Activated CD4-positive, alpha-beta T cell treated with anti-CD3 and anti-CD28 coated beads, Interleukin-2, Interleukin-6, amounts not matched to agents 100 ng/mL and 50 ng/mL, durations not matched to agents 16 hours and 8 hours (primary cell): ENCODE measurements around the gene MAST4.
"Not testable (repeated sequence)": the region's sequence is repeated elsewhere in the genome, so short reads cannot be mapped to it uniquely, and the experiment has no call there.

Source experiments
- DNase-seq: peaks from one replicate; pipeline ENCODE4 v3.0.0-alpha.2; 2020

Gene MAST4

GRCh38 chr5:66652818-66653217 is 56.6 kb downstream of the MAST4 start:
- DNase-seq: no peak

GRCh38 chr5:66653325-66653724 is 57.1 kb downstream of the MAST4 start:
- no peak for DNase-seq

GRCh38 chr5:66655395-66656324 is 59.5 kb downstream of the MAST4 start:
- DNase-seq: no peak

GRCh38 chr5:66658516-66658915 is 62.3 kb downstream of the MAST4 start:
- no peak for DNase-seq

GRCh38 chr5:66659780-66660179 is 63.6 kb downstream of the MAST4 start:
- DNase-seq: no peak

GRCh38 chr5:66660396-66660795 is 64.2 kb downstream of the MAST4 start:
- DNase-seq: no peak

GRCh38 chr5:66661149-66661548 is 65.0 kb downstream of the MAST4 start:
- DNase-seq: no peak

GRCh38 chr5:66666778-66667177 is 70.6 kb downstream of the MAST4 start:
- no peak for DNase-seq

GRCh38 chr5:66669086-66669861 is 73.1 kb downstream of the MAST4 start:
- no peak for DNase-seq

- DNase-seq: no peak
Measured at GRCh38 chr5:66669862-66670195, 73.6 kb downstream of the MAST4 start.

GRCh38 chr5:66671305-66671704 is 75.1 kb downstream of the MAST4 start:
- DNase-seq: no peak

- no peak for DNase-seq
Measured at GRCh38 chr5:66674802-66675201, 78.6 kb downstream of the MAST4 start.

GRCh38 chr5:66675406-66675805 is 79.2 kb downstream of the MAST4 start:
- no peak for DNase-seq

GRCh38 chr5:66680221-66680620 is 84.0 kb downstream of the MAST4 start:
- DNase-seq: no peak

GRCh38 chr5:66680804-66681203 is 84.6 kb downstream of the MAST4 start:
- no peak for DNase-seq

- DNase-seq: no peak
Measured at GRCh38 chr5:66684663-66685062, 88.5 kb downstream of the MAST4 start.

GRCh38 chr5:66689522-66690220 is 93.5 kb downstream of the MAST4 start:
- no peak for DNase-seq

GRCh38 chr5:66694036-66694435 is 97.8 kb downstream of the MAST4 start:
- no peak for DNase-seq

- DNase-seq: not testable (repeated sequence)
Measured at GRCh38 chr5:66695840-66696239, 99.6 kb downstream of the MAST4 start.

GRCh38 chr5:66697796-66698564 is 101.8 kb downstream of the MAST4 start:
- DNase-seq: no peak

GRCh38 chr5:66701244-66701643 is 105.1 kb downstream of the MAST4 start:
- no peak for DNase-seq

GRCh38 chr5:66702426-66702825 is 106.2 kb downstream of the MAST4 start:
- no peak for DNase-seq
